SK-N-SH (cell line): ENCODE measurements around the gene IFNL3.

Experiments used
- EZH2phosphoT487 ChIP-seq: fragments of 200-600 bp; sonication (generic); IDR thresholded peaks from 2 replicates; pipeline ENCODE4 v1.6.1; 2017; ENCODE audit warnings: low read depth, mixed run types, mild to moderate bottlenecking, antibody characterized with exemption, moderate library complexity, borderline replicate concordance
- RCOR1 ChIP-seq: fragments of 150-350 bp; IDR thresholded peaks from 2 replicates; pipeline ENCODE4 v1.6.1; 2017; ENCODE audit warnings: antibody characterized with exemption, low read length
- TAF1 ChIP-seq: IDR thresholded peaks from 2 replicates; pipeline ENCODE4 v1.6.1; 2012; ENCODE audit warnings: low read depth, mild to moderate bottlenecking, low read length, moderate library complexity, borderline replicate concordance
- TF ChIP-seq, protein P1 (sequence below): IDR thresholded peaks from 2 replicates; pipeline ENCODE4 v1.6.1; 2012; ENCODE audit warnings: mild to moderate bottlenecking, low read depth, low read length, moderate library complexity
- TF ChIP-seq, protein P2 (sequence below): IDR thresholded peaks from 2 replicates; pipeline ENCODE4 v1.4.0; 2012; ENCODE audit warnings: low read depth
- TF ChIP-seq, protein P3 (sequence below): fragments of 200-600 bp; sonication (generic); IDR thresholded peaks from 2 replicates; pipeline ENCODE4 v1.6.1; 2017; ENCODE audit warnings: antibody characterized with exemption, mild to moderate bottlenecking, moderate library complexity
- TF ChIP-seq, protein P4 (sequence below): IDR thresholded peaks from 2 replicates; pipeline ENCODE4 v1.4.0; 2012; ENCODE audit warnings: low read depth, borderline replicate concordance
- TF ChIP-seq, protein P5 (sequence below): IDR thresholded peaks from 2 replicates; pipeline ENCODE4; 2012

DNA sequence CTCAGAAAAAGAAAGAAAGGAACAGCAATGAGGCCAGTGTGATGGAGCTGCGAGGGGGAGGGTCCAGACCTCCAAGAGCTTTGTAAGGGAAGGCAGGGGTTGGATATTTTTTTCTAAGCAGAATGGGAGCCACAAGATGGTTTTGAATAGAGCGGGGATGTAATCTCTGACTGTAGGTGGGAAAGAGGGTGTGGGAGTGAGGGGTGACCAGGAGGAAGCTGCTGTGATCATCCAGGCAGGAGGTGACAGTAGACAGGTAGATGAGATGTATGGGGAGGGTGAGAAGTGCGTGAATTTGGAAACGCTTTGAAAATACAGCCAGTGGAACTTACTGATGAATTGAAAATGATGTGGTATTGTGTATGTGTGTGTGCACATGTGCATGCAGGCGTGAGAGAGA is 30.8 kb upstream of the IFNL3 start:
- TF ChIP-seq RCOR1: no peak
- TF ChIP-seq, protein P1, sequence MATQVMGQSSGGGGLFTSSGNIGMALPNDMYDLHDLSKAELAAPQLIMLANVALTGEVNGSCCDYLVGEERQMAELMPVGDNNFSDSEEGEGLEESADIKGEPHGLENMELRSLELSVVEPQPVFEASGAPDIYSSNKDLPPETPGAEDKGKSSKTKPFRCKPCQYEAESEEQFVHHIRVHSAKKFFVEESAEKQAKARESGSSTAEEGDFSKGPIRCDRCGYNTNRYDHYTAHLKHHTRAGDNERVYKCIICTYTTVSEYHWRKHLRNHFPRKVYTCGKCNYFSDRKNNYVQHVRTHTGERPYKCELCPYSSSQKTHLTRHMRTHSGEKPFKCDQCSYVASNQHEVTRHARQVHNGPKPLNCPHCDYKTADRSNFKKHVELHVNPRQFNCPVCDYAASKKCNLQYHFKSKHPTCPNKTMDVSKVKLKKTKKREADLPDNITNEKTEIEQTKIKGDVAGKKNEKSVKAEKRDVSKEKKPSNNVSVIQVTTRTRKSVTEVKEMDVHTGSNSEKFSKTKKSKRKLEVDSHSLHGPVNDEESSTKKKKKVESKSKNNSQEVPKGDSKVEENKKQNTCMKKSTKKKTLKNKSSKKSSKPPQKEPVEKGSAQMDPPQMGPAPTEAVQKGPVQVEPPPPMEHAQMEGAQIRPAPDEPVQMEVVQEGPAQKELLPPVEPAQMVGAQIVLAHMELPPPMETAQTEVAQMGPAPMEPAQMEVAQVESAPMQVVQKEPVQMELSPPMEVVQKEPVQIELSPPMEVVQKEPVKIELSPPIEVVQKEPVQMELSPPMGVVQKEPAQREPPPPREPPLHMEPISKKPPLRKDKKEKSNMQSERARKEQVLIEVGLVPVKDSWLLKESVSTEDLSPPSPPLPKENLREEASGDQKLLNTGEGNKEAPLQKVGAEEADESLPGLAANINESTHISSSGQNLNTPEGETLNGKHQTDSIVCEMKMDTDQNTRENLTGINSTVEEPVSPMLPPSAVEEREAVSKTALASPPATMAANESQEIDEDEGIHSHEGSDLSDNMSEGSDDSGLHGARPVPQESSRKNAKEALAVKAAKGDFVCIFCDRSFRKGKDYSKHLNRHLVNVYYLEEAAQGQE: no peak
- TF ChIP-seq EZH2phosphoT487: no peak
- TF ChIP-seq, protein P2, sequence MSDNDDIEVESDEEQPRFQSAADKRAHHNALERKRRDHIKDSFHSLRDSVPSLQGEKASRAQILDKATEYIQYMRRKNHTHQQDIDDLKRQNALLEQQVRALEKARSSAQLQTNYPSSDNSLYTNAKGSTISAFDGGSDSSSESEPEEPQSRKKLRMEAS: no peak
- TF ChIP-seq, protein P3, sequence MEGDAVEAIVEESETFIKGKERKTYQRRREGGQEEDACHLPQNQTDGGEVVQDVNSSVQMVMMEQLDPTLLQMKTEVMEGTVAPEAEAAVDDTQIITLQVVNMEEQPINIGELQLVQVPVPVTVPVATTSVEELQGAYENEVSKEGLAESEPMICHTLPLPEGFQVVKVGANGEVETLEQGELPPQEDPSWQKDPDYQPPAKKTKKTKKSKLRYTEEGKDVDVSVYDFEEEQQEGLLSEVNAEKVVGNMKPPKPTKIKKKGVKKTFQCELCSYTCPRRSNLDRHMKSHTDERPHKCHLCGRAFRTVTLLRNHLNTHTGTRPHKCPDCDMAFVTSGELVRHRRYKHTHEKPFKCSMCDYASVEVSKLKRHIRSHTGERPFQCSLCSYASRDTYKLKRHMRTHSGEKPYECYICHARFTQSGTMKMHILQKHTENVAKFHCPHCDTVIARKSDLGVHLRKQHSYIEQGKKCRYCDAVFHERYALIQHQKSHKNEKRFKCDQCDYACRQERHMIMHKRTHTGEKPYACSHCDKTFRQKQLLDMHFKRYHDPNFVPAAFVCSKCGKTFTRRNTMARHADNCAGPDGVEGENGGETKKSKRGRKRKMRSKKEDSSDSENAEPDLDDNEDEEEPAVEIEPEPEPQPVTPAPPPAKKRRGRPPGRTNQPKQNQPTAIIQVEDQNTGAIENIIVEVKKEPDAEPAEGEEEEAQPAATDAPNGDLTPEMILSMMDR: no peak
- TF ChIP-seq, protein P4, sequence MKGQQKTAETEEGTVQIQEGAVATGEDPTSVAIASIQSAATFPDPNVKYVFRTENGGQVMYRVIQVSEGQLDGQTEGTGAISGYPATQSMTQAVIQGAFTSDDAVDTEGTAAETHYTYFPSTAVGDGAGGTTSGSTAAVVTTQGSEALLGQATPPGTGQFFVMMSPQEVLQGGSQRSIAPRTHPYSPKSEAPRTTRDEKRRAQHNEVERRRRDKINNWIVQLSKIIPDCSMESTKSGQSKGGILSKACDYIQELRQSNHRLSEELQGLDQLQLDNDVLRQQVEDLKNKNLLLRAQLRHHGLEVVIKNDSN: no peak
- TF ChIP-seq, protein P5, sequence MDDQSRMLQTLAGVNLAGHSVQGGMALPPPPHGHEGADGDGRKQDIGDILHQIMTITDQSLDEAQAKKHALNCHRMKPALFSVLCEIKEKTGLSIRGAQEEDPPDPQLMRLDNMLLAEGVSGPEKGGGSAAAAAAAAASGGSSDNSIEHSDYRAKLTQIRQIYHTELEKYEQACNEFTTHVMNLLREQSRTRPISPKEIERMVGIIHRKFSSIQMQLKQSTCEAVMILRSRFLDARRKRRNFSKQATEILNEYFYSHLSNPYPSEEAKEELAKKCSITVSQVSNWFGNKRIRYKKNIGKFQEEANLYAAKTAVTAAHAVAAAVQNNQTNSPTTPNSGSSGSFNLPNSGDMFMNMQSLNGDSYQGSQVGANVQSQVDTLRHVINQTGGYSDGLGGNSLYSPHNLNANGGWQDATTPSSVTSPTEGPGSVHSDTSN: no peak
- TF ChIP-seq TAF1: no peak
